Endothelial cell of umbilical vein (primary cell): ENCODE results near the gene VWA1. TPM values are rescaled to one million over a fixed set of nuclear protein-coding genes. Genes with fewer than 3 reads are reported as not detected.

ENCODE experiments used
- BruUV-seq: library from RNA; stranded (reverse); fragments of 400-500 nt; replicated peaks from 2 replicates; lab custom pipeline; 2021; lab: Mats Ljungman, UMichigan
- CTCF ChIA-PET: fragments of 300-600, 350-600 bp; sonication (Branson Sonifier 250); formaldehyde crosslinking; loops from one replicate; lab custom pipeline; 2021; ENCODE audit warnings: antibody characterized with exemption, inconsistent platforms; lab: Charles Lee
- POLR2A ChIA-PET: fragments of 300-600, 350-600 bp; sonication (Branson Sonifier 250); formaldehyde crosslinking; loops from one replicate; lab custom pipeline; 2021; ENCODE audit warnings: antibody characterized with exemption, inconsistent platforms; lab: Charles Lee
- DNase-seq: peaks from one replicate; pipeline ENCODE4 v3.0.0-alpha.2; 2011; ENCODE audit warnings: low read depth, low spot score
- FAIRE-seq: peaks from 2 replicates; lab custom pipeline; 2011; peaks lifted over from hg19 to GRCh38; lab: Jason Lieb, UNC
- H2AFZ ChIP-seq: 2 replicates; pipeline ENCODE4 v1.6.0; 2012; ENCODE audit warnings: low read depth, low read length, control low read depth, inconsistent platforms
- H3K27ac ChIP-seq: 2 replicates; pipeline ENCODE4 v1.5.1; 2011; ENCODE audit warnings: low read depth, mild to moderate bottlenecking, control low read depth, low read length, moderate library complexity; ENCODE audit not compliant: insufficient read depth
- H3K27me3 ChIP-seq, 2 experiments: 2 replicates each; pipeline versions ENCODE4 v1.6.0 to v1.6.1; 2011; ENCODE audit warnings: low read length in 2 of 2, mixed read lengths in 1 of 2; ENCODE audit not compliant: control insufficient read depth in 2 of 2, insufficient read depth in 2 of 2
- H3K36me3 ChIP-seq, 2 experiments: 2 replicates in 1 of 2; 3 replicates in 1 of 2; pipeline ENCODE4 v1.5.1; 2011; ENCODE audit warnings: low read length in 2 of 2, mild to moderate bottlenecking in 1 of 2, moderate library complexity in 1 of 2; ENCODE audit not compliant: control insufficient read depth in 2 of 2, insufficient read depth in 2 of 2; ENCODE audit errors: extremely low read depth in 1 of 2
- H3K4me1 ChIP-seq: 3 replicates; pipeline ENCODE4 v1.5.1; 2011; ENCODE audit warnings: mild to moderate bottlenecking, low read length; ENCODE audit not compliant: control insufficient read depth, insufficient read depth; ENCODE audit errors: extremely low read depth
- H3K4me2 ChIP-seq: 2 replicates; pipeline ENCODE4 v1.6.1; 2011; ENCODE audit warnings: low read length, control low read depth, mixed read lengths; ENCODE audit not compliant: insufficient read depth
- H3K4me3 ChIP-seq, 3 experiments: fragments of 200-600 bp in 1 of 3; sonication (generic), shearing (Covaris generic) in 1 of 3; replicated peaks in 1 of 3; 2 replicates each; pipeline ENCODE4 v1.5.1; 2011 to 2016; ENCODE audit warnings: control low read depth in 3 of 3, low read length in 3 of 3, mild to moderate bottlenecking in 2 of 3, inconsistent platforms in 1 of 3, low read depth in 1 of 3, moderate library complexity in 1 of 3; ENCODE audit not compliant: insufficient read depth in 1 of 3
- H3K79me2 ChIP-seq: 2 replicates; pipeline ENCODE4 v1.6.0; 2012; ENCODE audit warnings: low read length, inconsistent platforms; ENCODE audit not compliant: control insufficient read depth, insufficient read depth
- H3K9ac ChIP-seq: replicated peaks from 2 replicates; pipeline ENCODE3; 2011; ENCODE audit warnings: low read length, control low read depth; ENCODE audit not compliant: insufficient read depth; ENCODE audit errors: extremely low read depth
- H3K9me1 ChIP-seq: replicated peaks from 3 replicates; pipeline ENCODE4 v1.6.0; 2011; ENCODE audit warnings: mild to moderate bottlenecking, low read length; ENCODE audit not compliant: control insufficient read depth, insufficient read depth; ENCODE audit errors: extremely low read depth
- H3K9me3 ChIP-seq: replicated peaks from 2 replicates; pipeline ENCODE4 v1.5.1; 2012; ENCODE audit warnings: low read length, inconsistent platforms; ENCODE audit not compliant: control insufficient read depth, insufficient read depth
- H4K20me1 ChIP-seq: replicated peaks from 2 replicates; pipeline ENCODE3; 2011; ENCODE audit warnings: mild to moderate bottlenecking, low read length; ENCODE audit not compliant: control insufficient read depth, insufficient read depth; ENCODE audit errors: extremely low read depth
- EZH2 ChIP-seq: IDR thresholded peaks from 2 replicates; pipeline ENCODE4 v1.6.1; 2012; ENCODE audit warnings: borderline replicate concordance, low read depth, mild to moderate bottlenecking, moderate library complexity, low read length, inconsistent platforms; ENCODE audit not compliant: severe bottlenecking
- GATA2 ChIP-seq: IDR thresholded peaks from 2 replicates; pipeline ENCODE4 v1.7.0; 2011; ENCODE audit warnings: low read depth, mild to moderate bottlenecking, moderate library complexity, mixed read lengths, low read length; ENCODE audit not compliant: insufficient read length, insufficient read depth
- JUN ChIP-seq: IDR thresholded peaks from 2 replicates; pipeline ENCODE4 v1.6.1; 2011; ENCODE audit warnings: borderline replicate concordance, low read depth; ENCODE audit not compliant: insufficient read length, insufficient read depth
- POLR2A ChIP-seq: IDR thresholded peaks from 2 replicates; pipeline ENCODE4 v1.6.1; 2012; ENCODE audit warnings: low read depth, mild to moderate bottlenecking, control low read depth, low read length
- POLR2AphosphoS5 ChIP-seq: IDR thresholded peaks from 2 replicates; pipeline ENCODE4 v1.6.1; 2012; ENCODE audit warnings: low read depth, mild to moderate bottlenecking, control low read depth, low read length, moderate library complexity; ENCODE audit not compliant: insufficient read depth
- dilution Hi-C: fragments of 300-500 bp; cut with MboI; formaldehyde crosslinking; loops from one replicate; pipeline ENCODE4 v1.15.0; 2019; ENCODE audit warnings: low sequenced_read_pairs; ENCODE audit not compliant: extremely low pct_ligation_motif_present
- intact Hi-C: fragments of 100-400 bp; cut with micrococcal nuclease; formaldehyde crosslinking; loops from one replicate; pipeline ENCODE4 v1.10.0; 2022
- polyA plus RNA-seq, 4 experiments: library from polyadenylated mRNA; depleted of rRNA in 3 of 4; stranded (reverse) in 3 of 4; unstranded in 1 of 4; fragments of >200 nt; gene quantifications; 2 replicates each; pipeline versions ENCODE4 v1.2.1 to v1.2.3, GENCODE V29; 2011 to 2012; ENCODE audit warnings: missing spikeins in 1 of 4
- total RNA-seq: library from RNA; stranded (reverse); gene quantifications from 2 replicates; pipeline ENCODE4 v1.2.3, GENCODE V29; 2021
- TF ChIP-seq, protein P1 (sequence below): IDR thresholded peaks from 2 replicates; pipeline ENCODE4 v1.6.1; 2011; ENCODE audit not compliant: insufficient read depth, insufficient read length

The VWA1 gene
- total and polyA plus RNA-seq, 2 donors (not counting 3 experiments of a cell fraction or from before 2014, with no cell fraction given), result 2.0 to 6.1 TPM

DNA sequence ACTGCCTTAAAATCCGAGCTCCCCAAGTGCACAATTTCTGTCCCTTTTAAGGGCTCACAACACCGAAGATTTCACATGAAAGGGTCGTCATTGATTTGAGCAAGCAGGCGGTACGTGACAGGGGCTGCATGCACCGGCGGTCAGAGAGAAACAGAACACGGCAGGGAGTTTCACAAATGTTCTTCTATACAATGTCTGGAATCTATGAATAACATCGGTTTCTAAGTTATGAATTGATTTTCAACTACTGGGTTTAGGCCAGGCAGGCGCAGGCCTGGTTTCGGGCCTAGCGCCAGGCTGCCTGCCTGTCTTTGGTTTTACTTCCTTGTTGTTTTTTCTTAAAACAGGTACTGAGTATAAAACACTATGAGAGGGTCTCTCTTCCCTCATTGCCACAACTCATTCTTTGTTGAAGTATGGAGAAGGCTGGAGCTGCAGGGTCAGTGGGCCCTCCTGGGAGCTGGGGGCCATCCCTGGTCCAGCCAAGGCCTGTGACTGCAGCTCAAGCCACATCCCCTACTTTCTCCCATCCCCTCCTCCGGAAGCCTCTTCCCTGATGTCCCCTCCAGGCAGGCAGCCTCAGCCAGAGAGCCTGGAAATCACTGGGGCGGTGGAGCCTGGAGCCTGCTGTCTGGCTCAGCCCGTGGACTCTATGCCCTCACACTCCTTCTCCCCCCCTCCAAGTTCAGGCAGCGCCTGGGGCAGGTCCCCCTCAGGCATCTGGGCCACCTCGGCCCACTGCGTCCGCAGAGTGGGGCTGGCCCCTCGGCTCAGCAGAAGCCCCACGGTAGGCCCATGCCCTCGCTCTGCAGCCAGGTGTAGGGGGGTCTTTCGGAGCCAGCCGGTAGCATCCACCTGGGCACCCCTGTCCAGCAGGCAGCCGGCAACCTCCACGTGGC is 16.8 kb upstream of the VWA1 start:
- CTCF ChIA-PET, result interaction anchor here (1.2 kb wide), 1 partner anchor 16 kb away, joined by 4 read pairs; no protein-coding TSS in a partner anchor
- BruUV-seq, result no TSS peak
- no peak overlapping the region for H2AFZ ChIP-seq
- no peaks in the 10 kb centered on the region for H3K27me3 ChIP-seq
- H3K9me1 ChIP-seq, result no peaks in the 10 kb centered on the region
- H4K20me1 ChIP-seq, result no peaks in the 10 kb centered on the region
- no peak overlapping the region for H3K9ac ChIP-seq
- H3K4me2 ChIP-seq, result no peak overlapping the region
- H3K79me2 ChIP-seq, result no peaks in the 10 kb centered on the region
- DNase-seq (no peak), FAIRE-seq (no peak)
- intact Hi-C loops (no loop called here), dilution Hi-C loops (no loop called here)
- peaks cover 3% of the 10 kb centered on the region for H3K4me1 ChIP-seq
- POLR2A ChIA-PET, result no interaction called here
- TF ChIP-seq JUN, result no peak
- no peak for TF ChIP-seq GATA2
- TF ChIP-seq, protein P1, sequence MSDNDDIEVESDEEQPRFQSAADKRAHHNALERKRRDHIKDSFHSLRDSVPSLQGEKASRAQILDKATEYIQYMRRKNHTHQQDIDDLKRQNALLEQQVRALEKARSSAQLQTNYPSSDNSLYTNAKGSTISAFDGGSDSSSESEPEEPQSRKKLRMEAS, result no peak
- no peak for TF ChIP-seq POLR2AphosphoS5
- TF ChIP-seq POLR2A, result no peak
- TF ChIP-seq EZH2, result no peak
- H3K36me3 ChIP-seq, result no peaks in the 10 kb centered on the region
- H3K9me3 ChIP-seq, result no peaks in the 10 kb centered on the region
- no peak overlapping the region for H3K4me3 ChIP-seq
- H3K27ac ChIP-seq, result no peak overlapping the region
